Loucy (cell line): ENCODE measurements around the gene ATP8B3.

Experiments used
- EZH2phosphoT487 ChIP-seq: fragments of 200-600 bp; IDR thresholded peaks from 2 replicates; pipeline ENCODE4 v1.6.1; 2018; ENCODE audit warnings: antibody characterized with exemption, mild to moderate bottlenecking, moderate library complexity, borderline replicate concordance
- TF ChIP-seq, protein P1 (sequence below): fragments of 200-600 bp; sonication (generic); conservative IDR thresholded peaks from 2 replicates; pipeline ENCODE4 v1.5.1; 2014; ENCODE audit warnings: mild to moderate bottlenecking, antibody characterized with exemption, low read length

DNA sequence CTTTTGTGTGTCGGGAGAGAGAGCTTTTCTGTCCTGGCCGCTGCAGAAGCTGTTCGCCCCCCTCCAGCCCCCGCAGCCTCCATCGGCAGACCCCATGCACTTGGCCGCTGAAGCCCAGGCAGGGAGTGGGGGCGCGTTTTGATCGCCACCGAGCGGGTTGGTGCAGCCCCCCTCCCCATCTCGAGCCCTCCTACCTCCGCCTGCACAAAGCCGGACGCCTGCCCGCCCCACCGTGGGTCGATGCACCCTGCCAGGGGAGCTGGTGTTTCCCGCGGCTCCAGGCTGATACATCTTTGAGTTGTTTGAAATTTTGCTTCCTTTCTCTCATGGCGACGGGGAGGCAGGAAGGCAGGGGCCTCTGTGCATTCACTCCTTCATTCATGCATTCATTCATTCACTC, 75.1 kb downstream of the ATP8B3 start:
- TF ChIP-seq, protein P1, sequence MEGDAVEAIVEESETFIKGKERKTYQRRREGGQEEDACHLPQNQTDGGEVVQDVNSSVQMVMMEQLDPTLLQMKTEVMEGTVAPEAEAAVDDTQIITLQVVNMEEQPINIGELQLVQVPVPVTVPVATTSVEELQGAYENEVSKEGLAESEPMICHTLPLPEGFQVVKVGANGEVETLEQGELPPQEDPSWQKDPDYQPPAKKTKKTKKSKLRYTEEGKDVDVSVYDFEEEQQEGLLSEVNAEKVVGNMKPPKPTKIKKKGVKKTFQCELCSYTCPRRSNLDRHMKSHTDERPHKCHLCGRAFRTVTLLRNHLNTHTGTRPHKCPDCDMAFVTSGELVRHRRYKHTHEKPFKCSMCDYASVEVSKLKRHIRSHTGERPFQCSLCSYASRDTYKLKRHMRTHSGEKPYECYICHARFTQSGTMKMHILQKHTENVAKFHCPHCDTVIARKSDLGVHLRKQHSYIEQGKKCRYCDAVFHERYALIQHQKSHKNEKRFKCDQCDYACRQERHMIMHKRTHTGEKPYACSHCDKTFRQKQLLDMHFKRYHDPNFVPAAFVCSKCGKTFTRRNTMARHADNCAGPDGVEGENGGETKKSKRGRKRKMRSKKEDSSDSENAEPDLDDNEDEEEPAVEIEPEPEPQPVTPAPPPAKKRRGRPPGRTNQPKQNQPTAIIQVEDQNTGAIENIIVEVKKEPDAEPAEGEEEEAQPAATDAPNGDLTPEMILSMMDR, result no peak
- TF ChIP-seq EZH2phosphoT487, result no peak
